A549 (cell line): Measurements from ENCODE around the gene GUK1.

Source experiments
- EP300 ChIP-seq, 2 experiments: fragments of >200 bp; sonication (Bioruptor Twin); formaldehyde crosslinking; IDR thresholded peaks; 2 replicates in 1 of 2; 3 replicates in 1 of 2; pipeline ENCODE4 v1.6.1; 2016 to 2017
- POLR2A ChIP-seq: IDR thresholded peaks from 2 replicates; pipeline ENCODE4 v1.6.1; 2012; ENCODE audit warnings: mild to moderate bottlenecking, low read length
- POLR2AphosphoS2 ChIP-seq: conservative IDR thresholded peaks from 2 replicates; pipeline ENCODE4 v1.6.1; 2012; ENCODE audit warnings: low read length, improper control_type of control experiment, inconsistent platforms
- TF ChIP-seq, protein P1 (sequence below): fragments of 200-600 bp; sonication (generic); IDR thresholded peaks from 2 replicates; pipeline ENCODE4 v1.6.1; 2016; ENCODE audit warnings: antibody characterized with exemption, mild to moderate bottlenecking, moderate library complexity
- TF ChIP-seq, protein P2 (sequence below): IDR thresholded peaks from 2 replicates; pipeline ENCODE4 v1.6.1; 2012
- TF ChIP-seq, protein P3 (sequence below): IDR thresholded peaks from 2 replicates; pipeline ENCODE4 v1.6.1; 2012; ENCODE audit warnings: low read depth, borderline replicate concordance

DNA sequence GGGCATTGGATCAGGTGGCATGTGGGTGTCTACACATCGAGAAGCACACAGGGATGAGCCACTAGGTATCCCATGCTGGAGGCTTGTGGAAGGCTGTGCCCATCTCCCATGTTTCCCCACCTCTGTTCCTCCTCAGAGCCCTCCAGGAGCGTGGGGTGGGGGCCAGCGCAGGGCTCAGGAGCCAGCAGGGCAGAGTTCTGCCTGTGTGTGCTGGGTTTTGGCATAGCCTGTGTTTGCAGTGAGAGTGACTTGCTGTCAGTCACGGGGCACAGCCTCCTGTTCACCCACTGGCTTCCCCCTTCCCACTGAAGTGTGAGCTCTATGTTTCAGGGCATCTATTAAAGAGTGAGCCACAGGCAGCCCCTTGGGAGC, 35.9 kb downstream of the GUK1 start:
- TF ChIP-seq, protein P1, sequence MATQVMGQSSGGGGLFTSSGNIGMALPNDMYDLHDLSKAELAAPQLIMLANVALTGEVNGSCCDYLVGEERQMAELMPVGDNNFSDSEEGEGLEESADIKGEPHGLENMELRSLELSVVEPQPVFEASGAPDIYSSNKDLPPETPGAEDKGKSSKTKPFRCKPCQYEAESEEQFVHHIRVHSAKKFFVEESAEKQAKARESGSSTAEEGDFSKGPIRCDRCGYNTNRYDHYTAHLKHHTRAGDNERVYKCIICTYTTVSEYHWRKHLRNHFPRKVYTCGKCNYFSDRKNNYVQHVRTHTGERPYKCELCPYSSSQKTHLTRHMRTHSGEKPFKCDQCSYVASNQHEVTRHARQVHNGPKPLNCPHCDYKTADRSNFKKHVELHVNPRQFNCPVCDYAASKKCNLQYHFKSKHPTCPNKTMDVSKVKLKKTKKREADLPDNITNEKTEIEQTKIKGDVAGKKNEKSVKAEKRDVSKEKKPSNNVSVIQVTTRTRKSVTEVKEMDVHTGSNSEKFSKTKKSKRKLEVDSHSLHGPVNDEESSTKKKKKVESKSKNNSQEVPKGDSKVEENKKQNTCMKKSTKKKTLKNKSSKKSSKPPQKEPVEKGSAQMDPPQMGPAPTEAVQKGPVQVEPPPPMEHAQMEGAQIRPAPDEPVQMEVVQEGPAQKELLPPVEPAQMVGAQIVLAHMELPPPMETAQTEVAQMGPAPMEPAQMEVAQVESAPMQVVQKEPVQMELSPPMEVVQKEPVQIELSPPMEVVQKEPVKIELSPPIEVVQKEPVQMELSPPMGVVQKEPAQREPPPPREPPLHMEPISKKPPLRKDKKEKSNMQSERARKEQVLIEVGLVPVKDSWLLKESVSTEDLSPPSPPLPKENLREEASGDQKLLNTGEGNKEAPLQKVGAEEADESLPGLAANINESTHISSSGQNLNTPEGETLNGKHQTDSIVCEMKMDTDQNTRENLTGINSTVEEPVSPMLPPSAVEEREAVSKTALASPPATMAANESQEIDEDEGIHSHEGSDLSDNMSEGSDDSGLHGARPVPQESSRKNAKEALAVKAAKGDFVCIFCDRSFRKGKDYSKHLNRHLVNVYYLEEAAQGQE: no peak
- TF ChIP-seq, protein P2, sequence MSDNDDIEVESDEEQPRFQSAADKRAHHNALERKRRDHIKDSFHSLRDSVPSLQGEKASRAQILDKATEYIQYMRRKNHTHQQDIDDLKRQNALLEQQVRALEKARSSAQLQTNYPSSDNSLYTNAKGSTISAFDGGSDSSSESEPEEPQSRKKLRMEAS: no peak
- TF ChIP-seq POLR2AphosphoS2 (no peak), EP300 (IDR thresholded peaks at IDR 0.05) (no peak), POLR2A (no peak)
- TF ChIP-seq, protein P3, sequence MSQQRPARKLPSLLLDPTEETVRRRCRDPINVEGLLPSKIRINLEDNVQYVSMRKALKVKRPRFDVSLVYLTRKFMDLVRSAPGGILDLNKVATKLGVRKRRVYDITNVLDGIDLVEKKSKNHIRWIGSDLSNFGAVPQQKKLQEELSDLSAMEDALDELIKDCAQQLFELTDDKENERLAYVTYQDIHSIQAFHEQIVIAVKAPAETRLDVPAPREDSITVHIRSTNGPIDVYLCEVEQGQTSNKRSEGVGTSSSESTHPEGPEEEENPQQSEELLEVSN: no peak
